Stomach (tissue), 9 donors: ENCODE data around the gene CLDN9. TPM values are rescaled to one million over a fixed set of nuclear protein-coding genes. Genes with fewer than 3 reads are reported as not detected.
A peak's percentile ranks its signal among the peaks of the same experiment; 100 is the strongest.

Source experiments
- DNase-seq, 2 donors: peaks; one replicate each; pipeline versions ENCODE4 v3.0.0 to v3.0.0-alpha.2; 2013 to 2019
- H3K27ac ChIP-seq, 5 donors: fragments of 200-600 bp in 4 of 5; sonication (generic) in 4 of 5; one replicate each; pipeline ENCODE4 v1.5.1; 2013 to 2019; ENCODE audit warnings: mild to moderate bottlenecking in 1 of 5, moderate library complexity in 1 of 5
- H3K27me3 ChIP-seq, 3 donors: fragments of 200-600 bp; sonication (generic); one replicate each; pipeline ENCODE4 v1.5.1; 2017 to 2019; ENCODE audit warnings: mixed run types in 1 of 3
- H3K36me3 ChIP-seq, 4 donors: fragments of 200-600 bp; sonication (generic); 1 replicate in 3 of 4; 2 replicates in 1 of 4; pipeline ENCODE4 v1.5.1; 2016 to 2019
- H3K4me1 ChIP-seq, 4 donors: fragments of 200-600 bp; sonication (generic); one replicate each; pipeline ENCODE4 v1.5.1; 2016 to 2019
- H3K4me3 ChIP-seq, 4 donors: fragments of 200-600 bp; sonication (generic) in 3 of 4; one replicate each; pipeline ENCODE4 v1.5.1; 2016 to 2019; ENCODE audit warnings: mild to moderate bottlenecking in 1 of 4
- H3K9me3 ChIP-seq, 4 donors: fragments of 200-600 bp; sonication (generic); one replicate each; pipeline ENCODE4 v1.5.1; 2016 to 2019
- CTCF ChIP-seq, 7 experiments: fragments of 450-650 bp in 4 of 7; fragments of 200-600 bp in 3 of 7; sonication (generic) in 3 of 7; IDR thresholded peaks; one replicate each; pipeline ENCODE4 v1.5.1; 2016 to 2019; ENCODE audit warnings: antibody characterized with exemption in 7 of 7, control low read depth in 2 of 7, mild to moderate bottlenecking in 1 of 7
- EP300 ChIP-seq: sonication (generic); formaldehyde crosslinking; IDR thresholded peaks from one replicate; pipeline ENCODE4 v1.6.1; 2017; ENCODE audit warnings: antibody characterized with exemption
- POLR2A ChIP-seq, 4 donors: fragments of 450-650 bp; IDR thresholded peaks; one replicate each; pipeline ENCODE4 v1.6.1; 2016; ENCODE audit warnings: antibody characterized with exemption in 4 of 4, control low read depth in 2 of 4, mild to moderate bottlenecking in 1 of 4, moderate library complexity in 1 of 4
- POLR2AphosphoS5 ChIP-seq, 3 donors: sonication (generic); formaldehyde crosslinking; IDR thresholded peaks; one replicate each; pipeline ENCODE4 v1.6.1; 2016; ENCODE audit warnings: antibody characterized with exemption in 3 of 3
- WGBS, 5 donors: extraction: QIAGEN DNeasy Blood & Tissue Kit in 3 of 5; methylation state at CpG; one replicate each; pipeline versions ENCODE4 v1.1.5 to v1.1.7; 2013 to 2018; 5-methylcytosine and 5-hydroxymethylcytosine counted together
- intact Hi-C: fragments of 100-400 bp; cut with DNase I; formaldehyde crosslinking; loops from one replicate; pipeline ENCODE4 v1.15.1; 2023; ENCODE audit warnings: low total_unique reads
- polyA plus RNA-seq, 3 donors: library from polyadenylated mRNA; stranded (reverse); fragments of 200-250 nt; gene quantifications; one replicate each; pipeline ENCODE4 v1.2.3, GENCODE V29; 2013
- total RNA-seq, 5 donors: library from RNA; depleted of rRNA; stranded (reverse); fragments of >200 nt; gene quantifications; one replicate each; pipeline versions ENCODE4 v1.1.0 to v1.2.3, GENCODE V29; 2014 to 2016
- donor health status: healthy with polysubstance abuse.
- donor health status: Bipolar disorder and iron deficiency.
- donor health status: healthy.

Gene CLDN9
- total and polyA plus RNA-seq, 8 donors = 0.28 to 0.31 TPM; not detected in 6

GRCh38 chr16:3026609-3027488 is 14.1 kb downstream of the CLDN9 start:
- peaks cover 14 to 41% (median 23%) of the 10 kb centered on the region in 4 donors for H3K36me3 ChIP-seq
- no peaks in the 10 kb centered on the region for H3K9me3 ChIP-seq
- peaks cover 35 to 71% (median 64%) of the 10 kb centered on the region in 4 donors for H3K4me1 ChIP-seq
- WGBS, 5 donors = 88 to 94% (median 91%) methylated on average over 14 to 24 of the region's 24 CpGs
- TF ChIP-seq POLR2AphosphoS5 (IDR thresholded peaks at IDR 0.05) (no peak), POLR2A (IDR thresholded peaks at IDR 0.05) (no peak), CTCF (IDR thresholded peaks at IDR 0.05) (no peak), EP300 (no peak)
- intact Hi-C loops = no loop called here
- peaks cover 3 to 36% (median 20%) of the 10 kb centered on the region in 3 donors for H3K27me3 ChIP-seq
- H3K27ac ChIP-seq = no peak overlapping the region
- H3K4me3 ChIP-seq = no peak overlapping the region
- DNase-seq = no peak

DNA sequence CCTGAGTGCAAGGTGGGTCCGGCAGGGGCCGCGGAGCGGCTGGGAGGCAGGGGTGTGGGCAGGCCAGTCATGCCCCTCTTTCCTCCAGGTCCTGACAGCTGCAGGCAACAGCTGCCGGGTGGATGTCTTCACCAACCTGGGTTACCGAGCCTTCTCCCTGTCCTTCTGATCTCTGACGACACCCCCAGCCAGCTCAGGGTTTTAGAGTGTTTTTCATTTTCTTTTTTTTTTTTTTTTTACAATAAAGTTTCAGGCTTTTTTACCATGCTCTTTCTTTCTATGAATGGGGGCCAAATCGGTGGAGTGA is 14.7 kb downstream of the CLDN9 start:
- WGBS, 5 donors = 82 to 93% (median 91%) methylated on average over 8 of the region's 8 CpGs
- Histone ChIP-seq H3K36me3 (peaks cover 14 to 41% (median 23%) of the 10 kb centered on the region in 4 donors), H3K27me3 (peaks cover 3 to 42% (median 22%) of the 10 kb centered on the region in 3 donors), H3K9me3 (no peaks in the 10 kb centered on the region), H3K4me1 (peaks cover 29 to 65% (median 60%) of the 10 kb centered on the region in 4 donors), H3K27ac (no peak overlapping the region), H3K4me3 (no peak overlapping the region)
- no peak for DNase-seq
- intact Hi-C loops = no loop called here
- TF ChIP-seq POLR2AphosphoS5 (IDR thresholded peaks at IDR 0.05) (no peak), EP300 (no peak), CTCF (IDR thresholded peaks at IDR 0.05) (no peak), POLR2A (IDR thresholded peaks at IDR 0.05) (no peak)

GRCh38 chr16:3027983-3028715 is 15.4 kb downstream of the CLDN9 start:
- TF ChIP-seq POLR2AphosphoS5 (IDR thresholded peaks at IDR 0.05) = peak in 1 of 3 donors; percentile 84
- TF ChIP-seq EP300 = no peak
- no peak for TF ChIP-seq POLR2A (IDR thresholded peaks at IDR 0.05)
- TF ChIP-seq CTCF (IDR thresholded peaks at IDR 0.05) = peak in 5 of 7 experiments; percentile 59 to 85 (median 83)
- Histone ChIP-seq H3K27me3 (peaks cover 3 to 49% (median 27%) of the 10 kb centered on the region in 3 donors), H3K4me1 (peaks cover 22 to 58% (median 53%) of the 10 kb centered on the region in 4 donors), H3K9me3 (no peaks in the 10 kb centered on the region), H3K4me3 (peak overlapping the region in 3 of 4 donors; percentile 2 to 21 (median 16)), H3K36me3 (peaks cover 14 to 41% (median 23%) of the 10 kb centered on the region in 4 donors), H3K27ac (peak overlapping the region in 2 of 5 donors; percentile 17 to 34)
- peak; percentile 94 to 96 for DNase-seq
- WGBS, 5 donors = 6 to 15% (median 9%) methylated on average over 28 to 58 of the region's 58 CpGs
- intact Hi-C loops = no loop called here

- no peak for TF ChIP-seq POLR2AphosphoS5 (IDR thresholded peaks at IDR 0.05)
These were observed 16.1 kb downstream of the CLDN9 start for GRCh38 chr16:3028716-3029319.

More at GRCh38 chr16:3028716-3029319, 16.1 kb downstream of the CLDN9 start:
- Histone ChIP-seq H3K36me3 (peaks cover 14 to 41% (median 23%) of the 10 kb centered on the region in 4 donors), H3K4me1 (peaks cover 16 to 51% (median 47%) of the 10 kb centered on the region in 4 donors), H3K27ac (no peak overlapping the region), H3K9me3 (no peaks in the 10 kb centered on the region), H3K27me3 (peaks cover 3 to 56% (median 29%) of the 10 kb centered on the region in 3 donors), H3K4me3 (peak overlapping the region in 3 of 4 donors; percentile 2 to 21 (median 16))
- intact Hi-C loops = no loop called here
- no peak for DNase-seq
- WGBS, 5 donors = 39 to 55% (median 50%) methylated on average over 12 to 15 of the region's 15 CpGs
